GM12874 (cell line): ENCODE data around the gene NT5M.

ENCODE experiments used
- CTCF ChIP-seq: IDR thresholded peaks from 2 replicates; pipeline ENCODE4 v1.5.1; 2011; ENCODE audit warnings: low read depth, mild to moderate bottlenecking, control low read depth, low read length, moderate library complexity; ENCODE audit not compliant: insufficient read depth

Gene NT5M

DNA sequence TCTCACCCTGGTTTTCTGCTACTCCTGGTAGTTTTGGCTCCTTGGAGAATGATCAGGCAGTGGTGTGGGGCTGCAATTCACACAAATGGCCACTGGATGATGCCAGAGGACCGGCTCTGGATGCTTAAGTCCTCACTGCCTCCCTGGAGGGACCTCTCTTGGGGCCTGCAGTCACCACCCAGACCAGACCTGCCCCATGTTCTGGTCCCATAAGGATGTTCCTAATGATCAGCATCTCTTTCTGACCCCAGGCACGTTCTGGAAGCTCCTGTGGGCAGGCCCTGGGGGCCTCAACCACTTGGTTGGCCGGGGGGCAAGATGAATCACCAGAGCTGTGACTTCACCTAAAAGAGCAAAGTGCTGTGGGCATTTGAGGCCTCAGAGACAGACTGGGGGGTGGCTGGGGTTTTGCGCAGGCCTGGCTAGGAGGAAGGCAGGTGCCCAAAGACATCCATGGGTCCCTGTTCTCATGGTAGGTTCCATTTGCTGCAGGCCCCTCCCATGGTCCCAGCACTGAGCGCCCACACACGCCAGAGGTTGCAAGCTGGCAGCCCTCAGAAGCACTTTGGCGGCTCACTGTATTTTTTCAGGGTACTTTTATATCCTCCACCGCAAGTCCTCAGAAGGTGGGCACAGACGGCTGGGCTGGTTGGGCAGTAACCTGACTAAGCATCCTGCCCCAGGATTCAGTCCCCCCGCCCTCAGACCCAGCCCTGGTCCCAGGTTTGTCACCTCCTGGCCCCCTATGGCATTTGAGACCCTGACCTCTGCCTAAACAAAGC, 53.2 kb downstream of the NT5M start:
- TF ChIP-seq CTCF: peak; percentile 100

GRCh38 chr17:17356931-17357270, 53.7 kb downstream of the NT5M start:
- TF ChIP-seq CTCF: no peak

GRCh38 chr17:17358060-17358751, 55.0 kb downstream of the NT5M start:
- no peak for TF ChIP-seq CTCF

- TF ChIP-seq CTCF: no peak
Measured at GRCh38 chr17:17358866-17359265, 55.7 kb downstream of the NT5M start.

GRCh38 chr17:17359271-17359670, 56.1 kb downstream of the NT5M start:
- TF ChIP-seq CTCF: no peak

DNA sequence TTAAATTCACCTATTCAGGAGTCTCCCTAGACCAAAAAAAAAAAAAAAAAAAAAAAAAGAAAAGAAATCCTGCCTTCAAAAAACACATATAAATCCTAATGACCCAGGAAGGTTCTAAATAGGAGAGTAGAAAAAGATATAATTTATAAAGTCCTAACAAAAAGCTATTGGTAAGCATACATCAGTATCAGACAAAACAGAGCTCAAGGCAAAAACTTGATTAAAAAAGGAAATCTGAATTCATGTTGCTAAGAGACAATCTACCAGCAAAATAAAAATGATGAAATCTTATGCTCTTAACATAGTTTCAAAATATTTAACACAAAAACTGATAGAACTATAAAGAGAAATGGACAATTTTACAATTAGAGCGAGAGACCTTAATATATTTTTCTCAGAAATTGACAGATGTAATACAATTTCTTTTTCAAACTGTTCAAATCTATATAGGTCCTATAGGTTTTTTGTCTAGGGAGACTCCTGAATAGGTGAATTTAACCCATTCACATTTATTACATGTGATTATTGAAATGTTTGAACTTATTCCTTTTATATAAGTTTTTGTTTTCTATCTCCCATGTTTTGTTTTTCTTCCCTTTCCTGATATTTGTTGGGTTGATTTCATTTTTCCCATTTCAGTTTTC, 57.0 kb downstream of the NT5M start:
- no peak for TF ChIP-seq CTCF

DNA sequence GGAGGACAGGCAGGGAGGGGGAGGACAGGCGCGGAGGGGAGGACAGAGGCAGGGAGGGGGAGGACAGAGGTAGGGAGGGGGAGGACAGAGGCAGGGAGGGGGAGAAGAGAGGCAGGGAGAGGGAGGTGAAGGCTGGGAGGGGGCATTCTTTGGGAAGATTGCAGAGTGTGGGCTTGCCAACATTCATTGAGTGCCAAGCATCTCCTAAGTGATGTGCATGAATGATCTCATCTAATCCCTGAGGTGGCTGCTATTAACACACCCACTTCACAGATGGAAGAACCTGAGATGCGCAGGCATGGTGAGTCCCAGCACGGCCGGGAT, 58.3 kb downstream of the NT5M start:
- no peak for TF ChIP-seq CTCF
